COLO829 (cell line): ENCODE data around the gene GPC6.
A peak's percentile ranks its signal among the peaks of the same experiment; 100 is the strongest.
"Not testable (repeated sequence)": the region's sequence is repeated elsewhere in the genome, so short reads cannot be mapped to it uniquely, and the experiment has no call there.

Experiments
- DNase-seq: peaks from one replicate; pipeline ENCODE4 v3.0.0; 2012; ENCODE audit warnings: low spot score

The GPC6 gene

DNA sequence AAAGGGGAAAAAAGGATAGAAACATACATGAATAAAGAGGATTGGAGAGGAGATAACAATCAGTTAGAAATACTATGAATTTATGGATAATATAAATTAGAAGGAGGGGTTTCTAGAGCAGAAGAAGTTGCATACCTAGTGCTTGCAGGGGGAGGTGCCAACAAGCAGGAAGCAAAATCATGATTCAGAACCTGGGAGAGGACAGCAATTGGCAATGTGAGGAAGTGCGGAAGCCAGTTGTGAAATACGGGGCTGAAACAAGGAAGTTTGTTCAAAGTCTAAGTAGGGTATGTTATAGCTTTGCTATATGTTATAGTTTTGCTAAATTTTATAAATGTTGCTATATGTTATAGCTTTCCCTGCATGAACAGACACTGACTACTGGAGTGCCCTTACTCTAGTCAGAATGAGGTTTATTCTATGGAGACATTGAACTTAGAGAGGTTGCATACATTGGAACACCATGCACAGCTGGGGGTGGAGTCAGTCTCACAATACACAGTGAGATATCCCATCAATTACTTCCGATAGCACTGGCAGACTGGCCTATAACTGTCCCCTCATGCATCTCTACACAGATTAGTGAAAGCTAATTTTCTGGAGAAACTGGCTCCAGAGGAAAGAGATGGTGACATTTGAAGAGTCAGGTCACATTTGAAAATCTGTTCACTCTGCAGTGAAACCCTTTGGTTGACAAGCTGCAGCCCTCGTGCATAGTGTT lies 92.1 kb downstream of the GPC6 start:
- DNase-seq, result no peak

DNA sequence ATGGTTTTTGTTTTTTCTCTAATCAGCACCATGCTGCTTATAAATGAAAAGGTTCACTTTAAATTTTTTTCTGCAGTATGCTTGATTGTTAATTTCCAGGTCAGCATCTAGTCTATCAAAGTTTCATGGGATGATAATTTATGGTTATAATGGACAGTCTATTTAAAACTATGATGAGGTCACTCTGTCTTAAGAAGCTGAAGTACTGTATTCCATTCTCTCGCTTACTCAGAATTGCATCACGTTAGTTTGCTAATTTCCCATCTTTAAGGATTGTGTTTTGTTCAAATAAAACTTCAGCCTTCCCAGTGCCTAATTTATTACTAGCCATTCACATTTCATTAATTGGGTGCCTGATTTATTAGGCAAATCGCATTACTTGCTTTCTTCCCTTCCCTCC lies 94.3 kb downstream of the GPC6 start:
- no peak for DNase-seq

DNA sequence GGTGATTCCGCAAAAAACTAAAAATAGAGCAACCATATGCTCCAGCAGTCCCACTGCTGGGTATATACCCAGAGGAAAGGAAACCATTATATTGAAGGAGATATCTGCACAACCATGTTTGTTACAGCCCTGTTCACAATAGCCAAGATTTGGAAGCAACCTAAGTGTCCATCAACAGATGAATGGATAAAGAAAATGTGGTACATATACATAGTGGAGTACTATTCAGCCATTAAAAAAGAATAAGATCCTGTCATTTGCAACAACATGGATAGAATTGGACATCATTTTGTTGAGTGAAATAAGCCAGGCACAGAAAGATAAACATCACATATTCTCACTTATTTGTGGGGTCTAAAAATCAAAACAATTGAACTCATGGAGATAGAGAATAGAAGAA lies 97.3 kb downstream of the GPC6 start:
- not testable (repeated sequence) for DNase-seq

DNA sequence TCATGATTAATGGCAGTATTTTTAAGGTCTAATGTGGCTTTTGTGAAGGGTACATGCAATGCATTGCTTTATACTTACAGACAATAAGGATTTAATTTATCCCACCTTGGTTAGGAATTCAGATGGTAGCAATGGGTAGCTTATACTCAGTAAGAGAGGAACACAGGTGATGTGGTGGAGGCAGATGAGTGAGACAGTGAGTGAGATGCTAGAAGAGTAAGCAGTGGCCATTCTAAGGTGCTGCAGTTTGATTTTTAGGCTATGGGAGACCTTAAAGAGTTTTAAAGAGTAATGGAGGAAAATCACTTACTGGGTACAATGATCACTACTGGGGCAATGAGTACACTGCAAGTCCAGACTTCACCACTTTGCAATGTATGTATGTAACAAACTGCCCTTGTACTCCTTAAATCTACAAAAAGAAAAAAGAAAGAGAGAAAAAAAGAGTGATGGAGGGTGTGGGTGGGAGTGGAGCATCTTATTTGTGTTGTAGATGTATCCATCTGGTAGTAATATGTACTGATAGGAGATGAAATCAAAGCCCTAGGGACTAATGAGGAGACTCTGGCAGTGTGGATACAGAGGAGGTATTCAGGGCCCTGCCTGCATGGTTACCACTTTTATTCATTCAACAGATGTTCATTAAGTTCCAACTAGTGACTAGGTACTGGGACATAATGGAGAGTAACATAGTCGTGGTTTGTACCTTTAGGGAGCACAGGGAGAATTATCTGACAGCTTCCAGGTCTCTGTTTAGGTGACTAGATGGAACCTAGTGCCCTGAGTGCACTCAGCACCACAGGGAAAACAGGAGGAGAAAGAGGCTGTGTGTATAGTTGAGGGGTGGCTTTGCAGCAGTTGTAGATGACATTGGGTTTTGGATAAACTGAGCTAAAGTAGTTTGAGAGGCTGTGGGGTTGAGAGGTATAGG lies 99.0 kb downstream of the GPC6 start:
- no peak for DNase-seq

DNA sequence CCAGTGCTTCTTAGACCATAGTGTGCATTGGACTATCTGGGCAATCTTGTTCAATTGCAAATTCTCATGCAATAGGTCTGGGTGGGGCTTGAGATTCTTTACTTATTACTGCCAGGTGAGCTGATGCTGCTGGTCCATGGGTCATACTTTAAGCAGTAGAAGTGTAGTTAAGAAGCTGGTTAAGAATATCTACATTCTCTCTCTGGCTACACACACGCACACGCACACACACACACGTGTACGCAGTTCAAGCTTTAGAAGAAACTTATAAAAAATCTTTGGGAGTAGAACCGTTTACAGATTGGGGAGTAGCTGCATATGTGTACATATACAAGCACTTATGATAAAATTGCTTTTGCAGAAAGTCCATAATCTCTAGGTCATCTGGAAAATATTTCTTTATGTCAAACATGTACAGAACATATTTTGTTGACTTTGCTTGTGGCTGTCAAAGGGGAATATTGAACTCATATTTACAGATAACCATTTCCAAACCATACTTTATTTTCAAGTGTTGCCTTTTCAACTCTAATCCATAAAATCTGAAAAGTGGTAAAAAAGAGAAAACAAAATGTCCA lies 99.7 kb downstream of the GPC6 start:
- no peak for DNase-seq

DNA sequence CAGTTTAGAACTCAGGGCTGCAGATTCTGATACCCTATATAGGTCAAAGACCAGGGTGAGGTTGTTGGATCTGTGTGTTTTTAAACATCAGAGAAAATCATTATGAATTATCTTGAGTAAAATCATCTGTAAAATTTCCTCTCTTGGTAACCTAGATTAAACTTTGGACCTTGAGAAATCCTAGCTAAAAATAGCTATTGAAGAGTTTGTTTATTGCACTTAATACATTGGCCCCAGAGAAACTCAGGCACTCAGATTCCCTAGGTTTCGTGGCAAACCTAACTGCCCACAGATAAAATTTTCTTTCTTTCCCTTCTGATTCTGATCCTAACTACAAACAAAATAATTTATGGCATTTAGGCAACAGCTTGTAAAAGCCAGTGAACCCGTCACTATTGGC lies 102.3 kb downstream of the GPC6 start:
- DNase-seq, result no peak

DNA sequence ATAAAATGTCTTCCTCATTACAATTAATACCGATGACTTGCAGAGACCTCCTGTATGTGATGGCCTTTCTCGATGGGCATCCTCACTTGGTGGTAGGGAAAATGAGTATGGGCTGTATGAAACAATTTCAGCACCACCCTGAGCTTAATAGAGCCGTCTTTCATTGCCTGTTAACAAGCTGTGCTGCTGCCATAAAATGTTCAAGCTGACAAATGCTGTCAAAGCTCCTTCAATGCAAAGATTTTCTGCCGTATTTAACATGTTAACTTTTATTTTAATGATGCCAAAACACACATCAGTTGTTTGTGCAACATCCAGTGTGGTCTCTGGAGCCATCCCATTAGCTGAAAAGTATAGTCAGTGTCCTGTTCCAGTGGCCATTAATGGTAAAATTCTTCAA lies 110.1 kb downstream of the GPC6 start:
- no peak for DNase-seq

DNA sequence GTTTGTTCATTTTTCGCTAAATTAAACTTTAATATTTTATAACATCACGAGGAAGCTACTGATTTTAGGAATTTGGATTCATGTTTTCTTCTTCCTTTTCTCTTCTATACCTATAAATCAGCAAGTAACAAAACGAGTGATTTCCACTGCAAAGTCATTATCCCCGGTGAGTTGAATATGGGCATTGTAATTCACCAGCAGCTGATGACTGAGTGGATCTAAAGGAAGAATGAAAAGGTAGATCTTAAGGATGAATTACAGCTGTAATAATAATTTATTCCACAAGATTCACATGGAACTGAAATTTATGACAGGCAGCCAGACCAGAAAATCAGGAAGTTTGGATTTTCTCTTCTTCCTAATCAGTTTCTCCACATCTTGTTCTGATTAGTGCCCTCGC lies 111.4 kb downstream of the GPC6 start:
- DNase-seq, result no peak

DNA sequence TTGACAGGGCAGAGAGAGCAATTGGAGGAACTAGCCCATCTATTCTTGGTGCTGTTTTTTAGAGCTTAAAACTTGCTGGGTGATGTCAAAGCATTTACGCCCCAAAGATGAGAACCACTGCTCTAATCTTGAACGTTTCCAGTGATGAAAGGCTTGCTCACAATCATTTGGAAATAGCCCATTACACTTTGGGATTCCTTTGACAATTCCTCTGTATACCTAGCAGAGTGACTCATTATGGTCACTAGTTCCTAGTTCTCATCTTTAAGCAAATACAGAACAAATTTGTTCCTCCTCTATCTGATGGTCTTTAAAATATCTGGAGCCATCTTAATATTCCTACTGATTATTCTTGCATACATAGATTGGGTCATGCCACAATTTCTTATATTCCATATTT lies 112.3 kb downstream of the GPC6 start:
- no peak for DNase-seq

DNA sequence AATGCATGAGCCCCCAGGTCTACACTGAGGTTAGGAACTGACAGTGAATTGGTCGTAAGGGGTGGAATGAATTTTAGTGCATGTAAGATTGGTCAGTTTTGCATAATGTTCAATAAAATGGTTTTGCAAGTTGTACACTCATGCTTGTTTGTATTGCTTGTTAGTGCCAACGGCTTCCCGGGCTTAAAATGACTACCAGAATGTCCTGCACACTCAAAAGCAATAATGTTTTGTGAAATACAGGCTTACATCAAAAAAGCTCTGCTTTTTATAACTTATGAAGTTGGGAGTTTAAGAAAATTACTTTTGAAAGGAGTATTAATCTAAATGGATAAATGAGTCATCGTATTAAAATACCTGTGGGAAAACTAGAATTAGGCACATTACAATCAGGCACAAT lies 112.9 kb downstream of the GPC6 start:
- DNase-seq, result no peak

DNA sequence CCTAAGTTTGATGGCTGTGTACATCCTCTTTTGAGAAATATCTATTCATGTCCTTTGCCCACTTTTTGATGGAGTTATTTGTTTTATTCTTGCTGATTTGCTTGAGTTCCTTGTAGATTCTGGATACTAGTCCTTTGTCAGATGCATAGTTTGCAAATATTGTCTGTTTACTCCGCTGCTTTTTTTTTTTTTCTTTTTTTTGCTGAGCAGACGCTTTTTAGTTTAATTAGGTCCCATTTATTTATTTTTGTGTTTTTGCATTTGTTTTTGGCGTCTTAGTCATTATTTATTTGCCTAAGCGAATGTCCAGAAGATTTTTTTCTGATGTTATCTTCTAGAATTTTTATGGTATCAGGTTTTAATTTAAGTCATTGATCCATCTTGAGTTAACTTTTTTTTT lies 114.9 kb downstream of the GPC6 start:
- no peak for DNase-seq

DNA sequence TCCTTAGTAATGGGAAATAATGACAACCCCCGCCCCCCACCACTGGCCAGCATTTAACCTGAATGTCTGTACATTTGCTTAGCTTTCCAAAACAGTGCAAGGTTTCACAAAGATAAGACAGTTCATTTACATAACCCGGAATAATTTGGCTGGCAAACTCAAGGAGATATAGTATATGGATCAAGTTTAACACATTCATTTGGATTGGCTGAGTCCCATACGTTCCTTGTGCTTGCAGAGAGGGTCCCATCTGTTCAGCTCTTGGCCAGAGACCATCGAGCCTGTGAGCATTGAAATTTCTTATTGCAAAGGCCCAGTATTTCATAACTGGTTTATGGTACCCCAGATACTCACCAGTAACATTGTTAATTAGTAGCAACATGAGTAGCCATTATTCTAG lies 116.5 kb downstream of the GPC6 start:
- DNase-seq, result no peak

DNA sequence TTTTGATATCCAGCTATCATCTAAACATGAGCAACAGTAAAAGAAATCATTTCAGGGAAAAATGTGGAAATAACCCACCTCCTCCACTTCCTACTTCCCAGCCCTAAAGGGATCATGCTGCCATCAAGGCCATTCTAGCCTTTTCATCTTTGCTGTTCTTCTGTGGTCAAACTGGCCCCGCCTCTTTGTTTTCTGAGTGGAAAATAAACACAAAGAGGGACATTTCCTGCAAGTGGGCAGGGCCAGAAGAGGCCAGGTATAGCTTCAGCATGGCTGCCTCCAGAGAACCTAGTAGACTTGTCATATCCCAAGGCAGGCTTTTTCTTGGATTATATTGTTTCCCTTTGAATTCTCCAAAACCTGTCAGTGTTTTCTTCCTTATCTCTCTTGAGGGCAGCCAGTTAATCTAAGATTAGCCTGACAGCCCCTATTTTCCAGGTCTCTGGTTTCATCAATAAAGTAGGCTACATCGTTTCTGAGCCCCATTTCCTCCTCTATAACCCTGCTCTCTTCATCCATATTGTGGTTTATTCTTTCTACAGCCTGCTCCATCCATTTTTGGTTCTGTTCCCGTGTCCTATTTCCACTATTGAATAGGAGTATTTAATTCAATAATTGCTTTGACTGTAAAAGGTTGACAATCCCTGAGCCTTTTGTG lies 117.6 kb downstream of the GPC6 start:
- DNase-seq, result no peak

DNA sequence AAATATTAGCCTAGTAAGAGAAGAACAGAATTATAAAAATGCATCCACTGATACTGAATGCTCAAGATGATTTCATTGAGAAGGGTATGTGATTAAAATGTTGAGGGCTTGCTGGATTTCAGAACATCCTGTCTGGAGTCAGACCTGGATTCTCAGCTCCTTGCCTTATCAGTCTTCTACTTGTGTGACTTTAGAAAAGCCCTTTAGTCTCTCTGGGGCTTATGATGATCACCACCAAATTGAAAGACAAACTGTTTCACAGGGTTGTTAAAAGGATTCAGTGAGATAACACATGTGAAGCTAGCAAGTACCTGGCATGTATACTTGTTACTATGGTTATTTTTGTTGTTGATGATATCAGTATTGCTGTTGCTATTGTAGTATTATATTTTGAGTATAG lies 118.4 kb downstream of the GPC6 start:
- no peak for DNase-seq

DNA sequence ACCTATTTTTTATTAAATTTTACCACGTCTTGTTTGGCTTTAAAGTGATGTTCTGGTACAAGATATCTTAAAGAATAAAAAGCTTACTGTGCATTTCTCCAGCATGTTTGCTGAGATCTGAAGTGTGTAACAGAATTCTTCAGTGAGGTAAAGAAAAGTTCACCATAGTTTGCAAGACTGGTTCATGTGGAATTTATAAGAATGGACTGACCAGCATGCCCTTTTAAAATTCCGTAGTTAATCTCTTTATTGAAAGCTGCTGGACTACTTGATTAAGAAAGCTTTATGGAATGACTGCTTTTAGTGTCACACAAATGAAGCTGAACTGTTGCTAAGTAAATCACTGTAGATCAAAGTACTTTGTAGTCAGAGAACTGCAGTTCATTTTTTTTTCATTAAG lies 119.2 kb downstream of the GPC6 start:
- no peak for DNase-seq

DNA sequence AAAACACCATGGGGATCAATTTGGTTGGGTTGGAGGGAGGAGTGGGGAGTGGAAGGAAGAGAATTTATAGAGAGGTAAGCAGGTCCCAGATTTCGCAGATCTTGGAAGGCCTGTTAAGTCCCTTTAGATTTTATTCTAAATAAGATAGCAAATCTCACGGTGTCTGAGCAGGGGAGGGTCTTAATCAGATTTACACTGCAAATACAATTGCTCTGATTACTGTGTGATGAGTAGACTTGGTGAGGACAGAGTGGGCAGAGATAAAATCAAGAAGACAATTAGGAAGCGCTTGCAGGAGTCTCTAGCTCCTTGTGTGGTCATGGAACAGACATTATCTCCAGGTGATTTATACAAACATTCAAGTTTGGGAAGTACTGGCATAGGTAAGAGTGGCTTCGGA lies 126.0 kb downstream of the GPC6 start:
- DNase-seq, result no peak

DNA sequence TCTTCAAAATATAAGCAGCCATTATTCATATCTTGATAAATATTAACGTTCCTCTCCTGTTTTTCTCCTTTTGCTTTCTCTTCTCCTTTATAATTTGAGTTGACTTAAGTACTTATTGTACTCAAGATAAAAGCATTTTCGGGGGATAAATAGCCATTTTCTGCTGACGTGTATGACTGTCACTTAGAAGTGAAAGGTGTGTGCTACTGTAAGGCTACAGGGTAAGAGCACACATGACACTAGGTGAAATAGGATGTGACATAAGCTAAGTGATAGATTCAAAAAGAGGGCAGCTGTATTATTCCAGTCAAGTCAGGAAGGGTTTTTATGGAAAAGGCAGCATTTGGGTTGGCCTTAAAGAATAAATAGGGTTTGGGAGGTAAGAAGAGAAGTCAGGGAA lies 128.5 kb downstream of the GPC6 start:
- DNase-seq, result no peak

DNA sequence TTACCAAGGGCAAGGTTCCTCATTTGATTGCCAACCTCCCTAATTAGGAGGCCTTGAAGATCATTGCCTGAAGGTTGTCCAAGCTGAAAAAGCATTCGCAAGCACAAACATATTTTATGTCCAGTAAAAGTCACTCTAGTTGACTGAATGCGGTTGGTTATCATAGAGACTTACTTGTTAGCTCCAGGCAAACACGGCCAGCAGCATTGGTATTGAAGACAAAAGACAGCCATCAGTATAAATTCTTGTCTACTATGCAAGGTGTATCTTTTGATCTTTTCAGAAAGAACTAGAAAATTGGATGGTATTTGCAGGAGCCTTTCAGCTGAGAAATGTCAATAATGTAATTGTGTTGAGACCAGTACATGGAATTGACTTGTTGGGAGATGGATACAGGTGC lies 129.9 kb downstream of the GPC6 start:
- no peak for DNase-seq

DNA sequence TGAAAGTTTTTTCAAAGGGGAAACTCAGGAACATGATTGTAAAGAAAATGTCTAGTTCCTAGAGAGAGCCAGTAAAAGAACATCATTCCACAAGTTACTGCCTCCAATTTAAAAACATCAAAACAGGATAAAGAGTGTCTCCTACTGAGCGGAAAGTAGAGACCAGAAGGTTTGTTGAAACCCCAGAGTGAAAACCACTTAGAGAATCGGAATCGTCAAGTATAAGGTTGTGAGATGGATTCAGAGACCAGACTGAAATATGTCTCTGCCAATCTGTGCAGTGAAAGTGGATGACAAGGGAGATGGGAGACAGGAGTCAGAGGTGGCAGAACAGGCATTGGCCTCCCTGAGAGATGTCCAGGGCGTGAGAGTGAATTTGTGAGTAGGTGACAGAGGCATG lies 133.4 kb downstream of the GPC6 start:
- no peak for DNase-seq

DNA sequence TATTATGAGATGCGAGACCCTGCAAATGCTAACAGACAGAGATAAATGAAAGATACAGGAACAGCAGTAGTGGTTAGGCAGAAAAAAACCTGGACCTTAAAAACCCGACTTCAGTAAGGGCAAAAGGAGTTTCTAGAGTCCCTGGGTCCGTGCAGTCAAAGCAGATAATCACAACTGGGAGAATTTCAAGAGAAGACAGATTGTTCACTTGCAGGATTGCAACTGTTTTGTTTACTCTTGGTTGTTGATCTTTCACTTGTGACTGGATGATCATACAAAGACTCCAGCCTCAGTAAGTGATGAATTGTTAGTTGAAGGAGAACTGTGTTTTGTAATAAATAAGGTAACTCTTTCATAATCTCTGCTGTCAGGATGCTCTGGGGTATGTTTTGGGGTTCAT lies 135.1 kb downstream of the GPC6 start:
- DNase-seq, result no peak

DNA sequence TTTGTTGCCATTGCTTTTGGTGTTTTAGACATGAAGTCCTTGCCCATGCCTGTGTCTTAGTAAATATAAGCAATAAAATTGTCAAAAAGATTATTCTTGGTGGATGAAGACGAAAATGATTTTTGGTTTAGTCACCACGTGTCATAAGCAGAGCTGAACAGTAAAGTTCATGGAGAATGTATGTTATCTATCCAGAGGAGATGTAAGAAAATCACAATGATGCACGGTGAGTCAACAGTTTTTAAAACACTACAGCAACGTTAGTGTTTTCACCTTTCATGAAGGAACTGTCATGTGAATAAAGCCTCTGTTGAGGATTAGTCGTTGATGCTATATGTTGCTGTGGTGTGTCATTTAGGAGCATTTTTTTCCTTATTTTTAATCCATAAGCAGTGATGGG lies 137.6 kb downstream of the GPC6 start:
- DNase-seq, result peak; percentile 19

DNA sequence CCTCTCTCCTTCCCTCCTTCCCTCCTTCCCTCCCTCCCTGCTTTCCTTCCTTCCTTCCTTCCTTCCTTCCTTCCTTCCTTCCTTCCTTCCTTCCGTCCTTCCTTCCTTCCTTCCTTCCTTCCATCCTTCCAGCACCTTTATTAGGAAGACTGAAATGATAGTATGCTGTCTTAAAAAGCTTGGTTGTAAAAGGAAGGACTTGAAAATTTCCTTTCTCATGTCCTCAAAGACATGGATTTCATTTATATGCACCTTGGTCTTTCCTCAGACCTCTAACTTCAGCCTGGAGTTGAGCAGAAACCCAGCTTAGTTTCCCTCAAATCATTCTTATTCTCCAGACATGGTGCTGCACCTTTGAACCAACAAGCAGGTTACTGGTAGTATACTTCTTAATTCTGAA lies 141.7 kb downstream of the GPC6 start:
- no peak for DNase-seq

DNA sequence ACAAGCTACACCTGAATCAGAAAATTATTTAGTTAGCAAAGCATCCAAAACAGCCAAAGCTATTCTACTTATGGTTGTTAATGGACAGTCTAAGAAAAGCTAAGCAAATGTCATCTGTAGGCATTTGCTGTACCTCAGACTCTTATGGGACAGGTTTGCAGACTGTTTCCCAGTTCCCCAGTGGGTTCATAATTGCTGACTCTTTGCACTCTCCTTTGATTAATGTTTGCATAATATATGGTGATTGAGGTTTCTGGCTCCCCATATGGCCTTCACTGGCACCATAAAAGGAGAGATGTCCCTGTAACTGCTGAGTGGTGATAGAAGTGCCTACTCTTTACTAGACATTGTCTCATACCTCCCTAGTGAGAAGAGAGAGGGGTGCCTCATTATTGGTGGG lies 142.1 kb downstream of the GPC6 start:
- DNase-seq, result no peak
